Measurements from ENCODE around the gene DIS3L2. TPM values are rescaled to one million over a fixed set of nuclear protein-coding genes. Genes with fewer than 3 reads are reported as not detected.

The DIS3L2 gene
- total RNA-seq, 3 donors from 2014 or later = 28.5 to 43.0 (median 42.5) TPM

GRCh38 chr2:232300894-232301387, 339.4 kb downstream of the DIS3L2 start:
- peak; percentile 95 for ATAC-seq

GRCh38 chr2:232304236-232304635, 342.7 kb downstream of the DIS3L2 start:
- no peak for DNase-seq
- intact Hi-C loops (cut with DNase I, micrococcal nuclease) = no loop called here
- Histone ChIP-seq H3K36me3 (ENCODE audit: low read depth) (no peaks in the 10 kb centered on the region), H3K4me3 (no peak overlapping the region), H3K4me1 (ENCODE audit: low read depth) (peaks cover 9% of the 10 kb centered on the region), H3K9me3 (no peaks in the 10 kb centered on the region)
- TF ChIP-seq CTCF (IDR thresholded peaks at IDR 0.05) = no peak
- no peak for ATAC-seq

More at GRCh38 chr2:232300894-232301387, 339.4 kb downstream of the DIS3L2 start:
- DNase-seq = peak in 1 of 3 donors; percentile 46
- intact Hi-C loops (cut with DNase I, micrococcal nuclease) = no loop called here
- Histone ChIP-seq H3K4me1 (ENCODE audit: low read depth) (peaks cover 9% of the 10 kb centered on the region), H3K4me3 (no peak overlapping the region), H3K36me3 (ENCODE audit: low read depth) (no peaks in the 10 kb centered on the region), H3K9me3 (no peaks in the 10 kb centered on the region)
- TF ChIP-seq CTCF (IDR thresholded peaks at IDR 0.05) = no peak

GRCh38 chr2:232306741-232307305, 345.3 kb downstream of the DIS3L2 start:
- Histone ChIP-seq H3K4me1 (ENCODE audit: low read depth) (no peaks in the 10 kb centered on the region), H3K36me3 (ENCODE audit: low read depth) (no peaks in the 10 kb centered on the region), H3K9me3 (no peaks in the 10 kb centered on the region), H3K4me3 (no peak overlapping the region)
- ATAC-seq = no peak
- TF ChIP-seq CTCF (IDR thresholded peaks at IDR 0.05) = no peak
- intact Hi-C loops (cut with DNase I, micrococcal nuclease) = no loop called here
- no peak for DNase-seq

- Histone ChIP-seq H3K9me3 (peaks cover 3% of the 10 kb centered on the region), H3K4me1 (ENCODE audit: low read depth) (no peaks in the 10 kb centered on the region), H3K36me3 (ENCODE audit: low read depth) (no peaks in the 10 kb centered on the region), H3K4me3 (no peak overlapping the region)
- DNase-seq = no peak
- intact Hi-C loops (cut with DNase I, micrococcal nuclease) = no loop called here
- no peak for ATAC-seq
- no peak for TF ChIP-seq CTCF (IDR thresholded peaks at IDR 0.05)
These were observed 346.3 kb downstream of the DIS3L2 start for GRCh38 chr2:232307854-232308253.

DNA sequence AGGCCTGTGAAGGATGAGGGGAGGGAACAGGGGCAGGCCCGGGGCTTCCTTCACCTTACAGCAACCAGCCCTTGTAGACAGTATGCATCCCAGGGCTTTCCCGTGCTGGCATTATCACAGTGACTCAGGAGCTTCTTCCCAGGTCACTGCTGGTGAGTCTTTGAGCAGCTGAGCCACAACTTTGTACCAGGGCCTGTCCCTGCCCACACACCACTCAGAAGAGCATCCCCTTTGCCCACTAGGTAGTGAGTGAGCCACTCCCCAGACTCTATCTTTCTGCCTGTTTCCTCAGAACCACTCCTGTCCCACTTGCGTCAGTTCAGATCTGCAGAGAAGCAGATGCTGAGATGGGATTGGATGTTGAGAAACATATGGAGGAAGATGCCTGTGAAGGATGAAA, 347.5 kb downstream of the DIS3L2 start:
- Histone ChIP-seq H3K4me1 (ENCODE audit: low read depth) (no peaks in the 10 kb centered on the region), H3K9me3 (peaks cover 6% of the 10 kb centered on the region), H3K36me3 (ENCODE audit: low read depth) (no peaks in the 10 kb centered on the region), H3K4me3 (no peak overlapping the region)
- intact Hi-C loops (cut with DNase I, micrococcal nuclease) = no loop called here
- DNase-seq (no peak), ATAC-seq (no peak)
- TF ChIP-seq CTCF (IDR thresholded peaks at IDR 0.05) = no peak

Data from mucosa of descending colon (tissue), 3 donors.